ACHN (cell line): ENCODE results near the gene TRAFD1.

Source experiments
- DNase-seq: peaks from one replicate; pipeline ENCODE4 v3.0.0-alpha.2; 2015
- in situ Hi-C: cut with HindIII; loops from 2 replicates; pipeline ENCODE4 v1.10.0; 2017; ENCODE audit warnings: low sequenced_read_pairs, low pct_ligation_motif_present, low pct_unique_long_range_greater_than_20kb

The TRAFD1 gene

GRCh38 chr12:112188130-112188830 is 62.9 kb downstream of the TRAFD1 start:
- in situ Hi-C loops = no loop called here

DNA sequence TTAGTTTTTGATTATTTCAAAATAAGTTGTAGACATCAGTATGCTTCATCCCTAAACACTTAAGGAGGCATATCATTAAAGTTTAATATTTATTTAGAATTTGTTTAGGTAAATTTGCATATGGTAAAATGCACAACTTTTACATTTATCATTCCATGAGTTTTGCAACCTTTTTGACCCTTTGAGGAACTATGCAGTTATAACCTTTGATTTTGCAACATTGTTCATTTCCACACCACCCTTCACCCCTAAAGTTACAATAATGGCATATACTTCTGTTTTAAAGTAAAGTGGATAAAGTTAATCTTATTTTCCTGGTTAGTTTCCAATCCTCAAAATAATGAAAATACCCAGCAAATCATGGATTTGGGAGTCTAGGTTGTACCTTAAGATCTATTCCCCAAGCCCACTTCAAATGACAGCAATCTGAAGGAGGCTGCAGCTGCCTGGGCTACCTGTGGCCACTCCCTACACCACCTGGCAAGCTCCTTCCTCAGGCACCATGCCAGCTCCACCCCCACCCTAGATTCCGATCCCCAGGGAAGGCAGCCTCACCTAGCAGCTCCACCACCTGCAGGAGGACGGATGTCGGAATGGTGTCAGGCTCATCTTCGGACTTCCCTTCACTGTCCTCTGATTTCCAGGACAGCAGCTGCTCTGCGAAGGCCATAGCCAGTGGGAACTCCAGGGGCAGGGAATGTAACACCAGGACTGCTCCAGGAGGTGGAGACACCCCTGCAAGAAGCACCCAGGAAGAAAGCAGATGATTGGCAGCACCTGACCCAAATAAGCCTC is 65.1 kb downstream of the TRAFD1 start:
- DNase-seq = no peak
- in situ Hi-C loops = no loop called here

More at GRCh38 chr12:112188130-112188830, 62.9 kb downstream of the TRAFD1 start:
- DNase-seq = no peak

DNA sequence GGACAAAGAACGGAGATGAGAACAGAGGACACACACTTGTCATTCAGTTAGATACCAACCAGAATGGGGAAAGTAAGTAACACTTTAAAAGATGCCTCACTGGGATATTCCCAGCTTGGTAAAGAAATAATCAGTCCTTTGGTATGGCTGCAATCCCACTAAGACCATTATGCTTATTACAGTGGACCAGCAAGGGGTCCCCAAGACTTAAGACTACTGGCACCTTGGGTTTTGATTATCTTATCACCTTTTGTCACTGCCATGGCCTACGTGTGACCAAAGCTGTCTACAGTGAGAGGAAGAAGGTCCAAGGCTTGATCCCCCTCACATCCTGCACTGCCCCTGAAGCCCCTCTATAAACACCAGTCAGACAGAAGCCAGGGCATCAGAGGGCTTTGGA is 65.8 kb downstream of the TRAFD1 start:
- no peak for DNase-seq
- in situ Hi-C loops = no loop called here

DNA sequence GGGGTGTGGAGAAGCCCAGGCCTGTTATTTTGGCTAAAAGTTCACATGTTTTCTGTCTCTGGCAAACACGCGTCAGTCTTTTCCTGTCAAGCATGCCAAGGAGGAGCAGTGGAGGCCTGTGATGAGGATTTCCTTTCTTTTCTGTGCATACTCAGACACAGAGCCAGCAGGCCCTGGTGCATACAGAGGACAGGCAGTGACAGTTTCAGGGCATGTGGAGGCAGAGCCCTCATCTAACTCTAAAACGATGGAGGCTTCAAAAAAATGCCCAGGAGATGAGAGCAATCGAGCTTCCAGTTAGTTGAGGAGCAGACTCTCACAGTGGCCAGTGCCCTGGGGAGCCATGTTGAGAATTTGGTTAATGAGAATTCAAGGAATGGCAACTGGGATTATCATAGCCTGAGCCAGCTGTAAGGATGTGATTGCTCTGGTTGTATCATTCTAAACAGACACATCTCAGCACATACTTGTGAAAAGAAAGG is 66.5 kb downstream of the TRAFD1 start:
- in situ Hi-C loops = no loop called here

DNA sequence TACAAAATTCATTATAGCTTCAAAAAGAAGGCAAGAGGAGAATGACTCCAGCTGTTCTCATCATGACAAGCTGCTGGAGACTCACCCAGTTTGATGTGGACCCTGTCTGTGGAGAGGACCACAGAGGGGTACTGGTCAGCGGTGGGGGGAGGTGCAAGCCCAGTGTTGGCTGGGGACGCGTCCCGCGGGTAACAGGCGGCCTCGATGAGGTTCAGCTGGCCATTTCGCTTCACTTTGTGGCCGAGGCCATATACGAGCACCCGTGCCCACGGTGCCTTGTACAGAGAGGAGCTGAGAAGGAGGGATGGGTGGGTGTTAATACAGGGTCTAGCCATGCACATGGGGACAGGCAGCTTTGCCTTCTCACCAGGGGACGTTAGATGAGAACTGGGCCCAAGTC is 67.1 kb downstream of the TRAFD1 start:
- DNase-seq = no peak
- in situ Hi-C loops = no loop called here

More for the DNA sequence above, 66.5 kb downstream of the TRAFD1 start:
- DNase-seq = no peak

- in situ Hi-C loops = no loop called here
- DNase-seq = no peak
These were observed 69.4 kb downstream of the TRAFD1 start for GRCh38 chr12:112194601-112195247.

DNA sequence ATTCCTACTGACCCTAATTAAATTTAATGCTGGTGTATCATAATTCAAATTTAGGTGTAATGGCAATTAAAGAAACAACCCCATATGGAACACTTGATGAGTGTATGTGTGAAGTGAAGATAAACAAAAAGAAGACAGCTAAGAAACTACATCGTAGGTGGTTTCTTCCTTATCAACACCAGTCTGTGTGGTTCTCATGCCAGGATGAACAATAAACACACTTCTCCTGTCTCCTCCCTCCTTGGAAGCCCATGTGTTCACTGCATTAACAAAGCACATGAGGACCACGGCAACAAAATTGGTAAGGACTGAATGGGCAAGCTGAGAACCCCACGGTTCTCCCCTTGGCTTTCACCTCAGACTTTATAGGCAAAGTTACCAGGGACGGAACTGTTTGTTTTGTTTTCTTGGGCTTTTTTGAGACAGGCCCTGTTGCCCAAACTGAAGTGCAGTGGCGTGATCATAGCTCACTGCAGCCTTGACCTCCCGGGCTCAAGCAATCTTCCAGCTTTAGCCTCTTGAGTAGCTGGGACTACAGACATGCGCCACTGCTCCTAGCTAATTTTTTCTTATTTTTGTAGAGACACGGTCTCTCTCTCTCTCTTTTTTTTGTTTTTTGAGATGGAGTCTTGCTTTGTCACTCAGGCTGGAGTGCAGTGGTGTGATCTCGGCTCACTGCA is 71.0 kb downstream of the TRAFD1 start:
- DNase-seq = no peak
- in situ Hi-C loops = no loop called here

DNA sequence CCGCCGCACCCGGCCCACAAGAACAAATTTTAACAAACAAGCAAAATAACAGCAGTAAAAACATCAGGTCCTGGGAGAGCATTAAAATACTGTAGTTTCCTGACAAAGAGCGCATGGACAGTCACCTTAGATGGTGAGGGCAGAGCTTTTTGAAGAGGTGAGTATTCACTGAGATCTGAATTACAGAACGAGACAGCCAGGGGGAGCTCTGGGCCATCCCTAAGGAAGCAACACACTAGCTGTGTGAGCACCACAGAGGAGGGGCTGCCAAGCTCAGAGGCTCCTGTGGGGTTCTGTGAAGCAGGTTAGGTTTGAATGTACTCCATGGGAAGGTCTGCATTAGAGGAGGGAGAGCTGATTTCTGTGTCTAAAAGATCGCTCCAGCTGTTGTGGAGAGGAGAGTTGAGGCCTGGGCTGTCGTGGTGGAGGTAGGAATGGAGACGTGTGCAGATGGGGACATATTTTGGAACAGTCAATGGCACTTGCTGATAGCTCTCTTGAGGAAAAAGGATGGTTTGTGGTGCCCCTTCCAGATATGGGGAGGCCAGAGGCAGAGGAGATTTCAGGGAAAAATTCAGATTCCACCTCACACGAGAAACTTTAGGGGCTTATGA is 72.9 kb downstream of the TRAFD1 start:
- peak; percentile 76 for DNase-seq
- in situ Hi-C loops = no loop called here

GRCh38 chr12:112199136-112199535 is 73.8 kb downstream of the TRAFD1 start:
- DNase-seq = no peak
- in situ Hi-C loops = no loop called here
